AG09309 (cell line): ENCODE measurements around the gene RPS6KA2.
A peak's percentile ranks its signal among the peaks of the same experiment; 100 is the strongest.

Source experiments
- DNase-seq: peaks from one replicate; pipeline ENCODE4 v3.0.0-alpha.2; 2010; ENCODE audit warnings: low read depth
- H3K4me3 ChIP-seq: 2 replicates; pipeline ENCODE4 v1.5.1; 2011; ENCODE audit warnings: mild to moderate bottlenecking, low read depth, low read length, moderate library complexity; ENCODE audit not compliant: control insufficient read depth
- TF ChIP-seq, protein P1 (sequence below): IDR thresholded peaks from 2 replicates; pipeline ENCODE4 v1.5.1; 2011; ENCODE audit warnings: mild to moderate bottlenecking, low read depth, low read length, inconsistent platforms; ENCODE audit not compliant: insufficient read depth, control insufficient read depth; ENCODE audit errors: missing control alignments

Gene RPS6KA2

DNA sequence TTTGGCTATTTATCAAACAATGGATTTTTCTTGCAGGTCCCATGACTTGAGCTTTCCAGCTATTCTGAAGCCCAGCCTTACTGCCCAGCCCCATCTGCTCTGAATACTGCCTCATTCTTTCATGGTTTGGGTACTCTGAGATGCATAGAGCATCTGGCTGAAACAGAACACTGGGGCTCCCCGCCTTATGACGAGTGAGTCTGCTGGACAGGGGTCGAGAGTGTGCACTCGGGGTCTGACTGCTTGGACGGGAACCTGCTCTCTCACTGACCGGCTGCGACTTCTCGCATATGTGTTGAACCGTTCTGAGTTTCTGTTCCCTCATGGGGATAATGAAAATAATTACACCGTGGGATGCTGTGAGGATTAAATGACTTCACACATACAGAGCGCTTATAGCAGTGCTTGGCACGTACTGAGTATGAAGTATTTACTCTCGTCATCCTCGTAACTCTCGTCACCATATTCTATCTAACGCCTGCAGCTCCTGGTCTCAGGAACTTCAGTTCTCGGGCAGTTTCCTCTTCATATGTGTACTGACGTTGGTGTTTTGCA is 184.8 kb downstream of the RPS6KA2 start:
- DNase-seq: no peak
- H3K4me3 ChIP-seq: no peak overlapping the region
- TF ChIP-seq, protein P1, sequence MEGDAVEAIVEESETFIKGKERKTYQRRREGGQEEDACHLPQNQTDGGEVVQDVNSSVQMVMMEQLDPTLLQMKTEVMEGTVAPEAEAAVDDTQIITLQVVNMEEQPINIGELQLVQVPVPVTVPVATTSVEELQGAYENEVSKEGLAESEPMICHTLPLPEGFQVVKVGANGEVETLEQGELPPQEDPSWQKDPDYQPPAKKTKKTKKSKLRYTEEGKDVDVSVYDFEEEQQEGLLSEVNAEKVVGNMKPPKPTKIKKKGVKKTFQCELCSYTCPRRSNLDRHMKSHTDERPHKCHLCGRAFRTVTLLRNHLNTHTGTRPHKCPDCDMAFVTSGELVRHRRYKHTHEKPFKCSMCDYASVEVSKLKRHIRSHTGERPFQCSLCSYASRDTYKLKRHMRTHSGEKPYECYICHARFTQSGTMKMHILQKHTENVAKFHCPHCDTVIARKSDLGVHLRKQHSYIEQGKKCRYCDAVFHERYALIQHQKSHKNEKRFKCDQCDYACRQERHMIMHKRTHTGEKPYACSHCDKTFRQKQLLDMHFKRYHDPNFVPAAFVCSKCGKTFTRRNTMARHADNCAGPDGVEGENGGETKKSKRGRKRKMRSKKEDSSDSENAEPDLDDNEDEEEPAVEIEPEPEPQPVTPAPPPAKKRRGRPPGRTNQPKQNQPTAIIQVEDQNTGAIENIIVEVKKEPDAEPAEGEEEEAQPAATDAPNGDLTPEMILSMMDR: no peak

DNA sequence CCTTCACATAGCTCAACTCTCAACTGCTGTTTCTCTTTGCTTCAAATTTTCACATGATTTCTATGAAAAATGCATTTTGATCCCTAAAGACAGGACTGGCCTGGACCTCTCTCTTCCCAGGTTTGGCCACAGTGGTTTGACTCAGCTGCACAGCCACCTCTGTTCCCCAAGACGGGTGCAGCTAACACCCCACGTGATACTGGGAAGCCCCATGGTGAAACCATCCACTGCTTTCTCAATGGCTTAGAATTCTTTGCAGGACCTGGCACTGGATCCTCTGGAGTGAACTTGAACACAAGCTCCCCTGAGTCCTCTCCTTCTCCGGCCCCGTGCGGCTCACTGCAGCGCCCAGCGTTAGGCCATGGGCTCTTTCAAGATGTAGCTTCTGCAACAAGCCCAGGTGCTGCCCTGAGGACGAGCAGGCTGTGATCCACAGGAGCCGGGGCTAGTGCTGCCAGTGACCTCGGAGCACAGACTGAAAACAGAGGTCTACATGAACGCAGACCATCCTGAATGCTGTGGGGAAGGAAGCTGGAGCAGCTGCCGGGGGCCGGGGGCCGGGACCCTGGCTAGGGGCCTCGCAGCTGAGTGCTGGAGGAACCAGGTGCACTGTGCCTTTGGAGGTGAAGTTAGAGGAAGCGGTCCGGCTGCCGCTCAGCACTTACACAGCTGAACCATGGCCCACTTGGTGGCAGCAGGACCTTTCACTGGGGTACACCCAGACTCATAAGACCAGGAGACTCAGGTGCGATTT is 185.5 kb downstream of the RPS6KA2 start:
- TF ChIP-seq, protein P1: no peak
- H3K4me3 ChIP-seq: no peak overlapping the region
- no peak for DNase-seq

DNA sequence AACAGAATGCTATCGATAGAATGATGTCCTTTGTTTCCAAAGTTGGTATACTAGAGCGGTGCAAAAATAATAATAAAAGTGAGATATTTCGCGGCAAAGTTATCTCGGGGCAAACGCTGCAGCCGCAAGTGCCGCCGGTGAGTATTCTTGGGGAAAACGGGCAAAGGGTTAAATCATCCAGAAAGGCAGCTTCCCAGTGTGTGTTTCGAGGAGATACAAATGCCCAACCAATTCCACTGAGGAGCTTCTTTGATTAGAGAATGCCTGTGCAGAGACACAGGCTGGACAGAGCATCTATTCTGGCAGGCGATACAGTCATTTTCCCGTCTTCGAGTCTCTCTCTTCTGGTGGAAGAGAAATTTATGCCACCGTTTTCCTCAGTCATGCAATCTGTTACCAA is 186.3 kb downstream of the RPS6KA2 start:
- DNase-seq: no peak
- no peak overlapping the region for H3K4me3 ChIP-seq
- TF ChIP-seq, protein P1: no peak

DNA sequence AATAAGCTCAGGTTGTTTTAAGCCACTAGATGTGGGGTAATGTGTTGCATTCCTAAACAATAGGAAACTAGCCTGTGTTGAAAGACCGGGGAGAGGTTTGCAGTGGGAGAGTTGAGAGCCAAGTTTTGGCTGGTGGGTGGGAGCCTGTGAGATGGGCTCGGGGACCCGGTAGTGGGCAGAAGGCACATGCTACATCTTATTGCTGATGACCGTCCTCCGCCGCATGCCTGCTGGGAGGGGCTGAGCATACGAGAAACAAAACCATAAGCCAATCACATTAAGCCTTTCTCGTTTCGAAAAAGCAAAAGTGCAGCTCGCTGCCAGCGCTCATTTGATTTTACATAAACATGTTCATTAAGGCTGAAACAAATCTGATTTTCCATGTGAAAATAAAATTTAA is 186.9 kb downstream of the RPS6KA2 start:
- DNase-seq: no peak
- no peak overlapping the region for H3K4me3 ChIP-seq
- TF ChIP-seq, protein P1: no peak

DNA sequence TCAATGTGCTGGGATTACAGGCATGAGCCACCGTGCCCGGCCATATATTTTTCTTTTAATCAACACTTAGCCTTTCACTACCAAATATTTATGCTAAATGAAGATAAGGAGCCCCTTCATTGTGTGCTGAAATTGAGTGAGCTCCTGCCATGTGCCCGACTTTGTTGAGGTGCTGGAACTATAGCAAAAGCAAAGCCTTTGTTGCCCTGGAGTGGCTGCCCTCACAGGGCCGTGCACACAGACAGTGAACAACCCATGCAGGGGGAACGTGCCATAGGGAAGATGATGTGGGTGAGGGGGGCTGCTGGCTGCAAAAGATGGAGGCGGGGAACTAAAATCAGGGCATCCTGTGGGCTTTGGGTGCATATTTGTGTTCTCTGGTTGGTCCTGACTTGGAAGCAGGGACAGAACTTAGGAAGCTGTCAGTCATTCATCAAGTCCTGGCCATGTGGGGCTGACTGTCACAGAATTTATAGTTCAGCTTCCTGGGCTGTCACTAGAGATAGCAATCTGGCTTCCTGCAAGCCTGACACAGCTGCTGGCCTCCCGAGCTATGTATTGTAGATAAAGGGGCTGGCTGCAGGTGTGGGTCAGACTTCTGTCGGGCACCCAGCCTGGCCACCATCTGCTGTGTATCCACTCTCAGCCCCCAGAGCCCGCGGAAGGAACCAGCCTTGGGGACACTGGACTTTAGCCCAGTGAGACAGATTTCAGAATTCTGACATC is 187.5 kb downstream of the RPS6KA2 start:
- no peak overlapping the region for H3K4me3 ChIP-seq
- TF ChIP-seq, protein P1: no peak
- DNase-seq: no peak

DNA sequence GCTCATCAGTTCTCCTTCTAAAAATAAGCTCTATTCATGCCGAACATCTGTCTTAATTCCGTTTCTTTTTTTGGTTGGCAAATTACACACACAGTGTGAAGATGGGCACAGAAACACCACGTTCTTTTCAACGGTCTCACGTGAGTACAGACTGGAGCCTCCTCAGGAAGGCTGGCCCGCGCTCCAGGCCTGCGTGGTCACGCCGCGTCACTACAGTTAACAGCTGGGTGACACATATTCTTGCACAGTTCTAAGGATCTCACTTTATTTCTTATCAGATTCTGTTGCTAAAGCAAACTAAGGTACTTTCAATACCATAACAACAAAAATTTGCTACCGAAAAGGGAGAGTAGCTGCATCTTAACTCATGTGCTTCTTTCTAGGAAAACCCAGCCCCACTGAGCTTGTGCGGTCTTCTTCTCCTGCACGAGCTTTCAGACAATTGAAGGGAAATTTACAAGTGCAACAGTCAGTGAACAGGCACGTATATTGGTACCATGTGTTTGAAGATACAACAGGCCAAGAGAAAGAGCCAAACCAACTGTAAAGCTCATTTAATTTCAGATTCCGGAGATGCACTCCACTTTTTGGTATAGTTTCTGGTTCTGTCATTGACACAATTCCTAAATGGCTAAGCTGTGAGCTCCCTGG is 188.7 kb downstream of the RPS6KA2 start:
- TF ChIP-seq, protein P1: no peak
- DNase-seq: peak; percentile 17
- H3K4me3 ChIP-seq: no peak overlapping the region
